ENCODE measurements around the gene TSPAN17.

GRCh38 chr5:176647843-176648473 lies 674 bp downstream of the TSPAN17 start:
- TF ChIP-seq, protein P1, sequence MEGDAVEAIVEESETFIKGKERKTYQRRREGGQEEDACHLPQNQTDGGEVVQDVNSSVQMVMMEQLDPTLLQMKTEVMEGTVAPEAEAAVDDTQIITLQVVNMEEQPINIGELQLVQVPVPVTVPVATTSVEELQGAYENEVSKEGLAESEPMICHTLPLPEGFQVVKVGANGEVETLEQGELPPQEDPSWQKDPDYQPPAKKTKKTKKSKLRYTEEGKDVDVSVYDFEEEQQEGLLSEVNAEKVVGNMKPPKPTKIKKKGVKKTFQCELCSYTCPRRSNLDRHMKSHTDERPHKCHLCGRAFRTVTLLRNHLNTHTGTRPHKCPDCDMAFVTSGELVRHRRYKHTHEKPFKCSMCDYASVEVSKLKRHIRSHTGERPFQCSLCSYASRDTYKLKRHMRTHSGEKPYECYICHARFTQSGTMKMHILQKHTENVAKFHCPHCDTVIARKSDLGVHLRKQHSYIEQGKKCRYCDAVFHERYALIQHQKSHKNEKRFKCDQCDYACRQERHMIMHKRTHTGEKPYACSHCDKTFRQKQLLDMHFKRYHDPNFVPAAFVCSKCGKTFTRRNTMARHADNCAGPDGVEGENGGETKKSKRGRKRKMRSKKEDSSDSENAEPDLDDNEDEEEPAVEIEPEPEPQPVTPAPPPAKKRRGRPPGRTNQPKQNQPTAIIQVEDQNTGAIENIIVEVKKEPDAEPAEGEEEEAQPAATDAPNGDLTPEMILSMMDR (IDR thresholded peaks at IDR 0.05; ENCODE audit: low read depth, low read length) = no peak
- no peak for TF ChIP-seq EZH2phosphoT487 (IDR thresholded peaks at IDR 0.05; ENCODE audit: low read depth)
